ENCODE data around the gene CACNA1B. TPM values are rescaled to one million over a fixed set of nuclear protein-coding genes. Genes with fewer than 3 reads are reported as not detected.

The CACNA1B gene
- polyA plus RNA-seq, 1 donor, result 1.3 TPM

GRCh38 chr9:138058181-138058580 is 180.6 kb downstream of the CACNA1B start:
- DNase-seq, result no peak

GRCh38 chr9:138059196-138059595 is 181.6 kb downstream of the CACNA1B start:
- no peak for DNase-seq

GRCh38 chr9:138060365-138060764 is 182.8 kb downstream of the CACNA1B start:
- no peak for DNase-seq

- no peak for DNase-seq
Measured at GRCh38 chr9:138060881-138061280, 183.3 kb downstream of the CACNA1B start.

- DNase-seq, result no peak
Measured at GRCh38 chr9:138061631-138062030, 184.0 kb downstream of the CACNA1B start.

- no peak for DNase-seq
Measured at GRCh38 chr9:138062196-138062595, 184.6 kb downstream of the CACNA1B start.

GRCh38 chr9:138063033-138063432 is 185.5 kb downstream of the CACNA1B start:
- DNase-seq, result no peak

- no peak for DNase-seq
Measured at GRCh38 chr9:138063785-138064184, 186.2 kb downstream of the CACNA1B start.

- DNase-seq, result no peak
Measured at GRCh38 chr9:138064547-138064946, 187.0 kb downstream of the CACNA1B start.

- DNase-seq, result no peak
Measured at GRCh38 chr9:138065287-138065686, 187.7 kb downstream of the CACNA1B start.

- DNase-seq, result no peak
Measured at GRCh38 chr9:138066049-138066448, 188.5 kb downstream of the CACNA1B start.

- DNase-seq, result no peak
Measured at GRCh38 chr9:138067613-138068367, 190.2 kb downstream of the CACNA1B start.

GRCh38 chr9:138068601-138069035 is 191.0 kb downstream of the CACNA1B start:
- no peak for DNase-seq

- DNase-seq, result no peak
Measured at GRCh38 chr9:138069731-138070456, 192.3 kb downstream of the CACNA1B start.

GRCh38 chr9:138070815-138071214 is 193.2 kb downstream of the CACNA1B start:
- no peak for DNase-seq

- no peak for DNase-seq
Measured at GRCh38 chr9:138071292-138071691, 193.7 kb downstream of the CACNA1B start.

GRCh38 chr9:138071731-138072130 is 194.1 kb downstream of the CACNA1B start:
- no peak for DNase-seq

GRCh38 chr9:138072161-138072842 is 194.7 kb downstream of the CACNA1B start:
- DNase-seq, result no peak

- no peak for DNase-seq
Measured at GRCh38 chr9:138072897-138073296, 195.3 kb downstream of the CACNA1B start.

- DNase-seq, result no peak
Measured at GRCh38 chr9:138073408-138073807, 195.8 kb downstream of the CACNA1B start.

- DNase-seq, result no peak
Measured at GRCh38 chr9:138073808-138074207, 196.2 kb downstream of the CACNA1B start.

GRCh38 chr9:138074516-138074915 is 196.9 kb downstream of the CACNA1B start:
- DNase-seq, result no peak

GRCh38 chr9:138075496-138075895 is 197.9 kb downstream of the CACNA1B start:
- no peak for DNase-seq
